HepG2 (cell line): ENCODE data around the gene ZNF687.

ENCODE experiments used
- ERF ChIP-seq: IDR thresholded peaks from 2 replicates; pipeline ENCODE4 v1.6.1; 2018; ENCODE audit warnings: missing biosample characterization, missing genetic modification reagents
- TBP ChIP-seq: sonication (generic); formaldehyde crosslinking; IDR thresholded peaks from 2 replicates; pipeline ENCODE4 v1.5.0; 2020; ENCODE audit warnings: missing genetic modification reagents
- U2AF1 ChIP-seq: fragments of 200-400 bp; formaldehyde crosslinking; optimal IDR thresholded peaks from 2 replicates; pipeline ENCODE3; 2017; ENCODE audit warnings: mild to moderate bottlenecking, low read depth, low read length
- UBTF ChIP-seq: sonication (generic); formaldehyde crosslinking; IDR thresholded peaks from 2 replicates; pipeline ENCODE4 v1.4.0; 2020; ENCODE audit warnings: mild to moderate bottlenecking, missing genetic modification reagents

GRCh38 chr1:151267760-151268159, 14.3 kb upstream of the ZNF687 start:
- TF ChIP-seq TBP (CRISPR knock-in tag) (no peak), U2AF1 (no peak), UBTF (CRISPR knock-in tag) (no peak), ERF (CRISPR knock-in tag) (no peak)
